Fibroblast of skin of right biceps (primary cell): ENCODE measurements around the gene ACP5.
"Not testable (repeated sequence)": the region's sequence is repeated elsewhere in the genome, so short reads cannot be mapped to it uniquely, and the experiment has no call there.

Experiments used
- DNase-seq: peaks from one replicate; pipeline ENCODE4 v3.0.0-alpha.2; 2013

Gene ACP5

GRCh38 chr19:11578258-11579142, 1.1 kb upstream of the ACP5 start:
- no peak for DNase-seq

GRCh38 chr19:11576227-11576626, 1.2 kb downstream of the ACP5 start:
- no peak for DNase-seq

- no peak for DNase-seq
Observed at GRCh38 chr19:11574689-11575088, 2.8 kb downstream of the ACP5 start.

- not testable (repeated sequence) for DNase-seq
Observed at GRCh38 chr19:11573763-11574162, 3.7 kb downstream of the ACP5 start.

GRCh38 chr19:11573354-11573753, 4.1 kb downstream of the ACP5 start:
- not testable (repeated sequence) for DNase-seq

GRCh38 chr19:11570039-11570462, 7.4 kb downstream of the ACP5 start:
- no peak for DNase-seq

- no peak for DNase-seq
Observed at GRCh38 chr19:11566164-11566563, 11.3 kb downstream of the ACP5 start.

GRCh38 chr19:11565649-11565980, 11.8 kb downstream of the ACP5 start:
- DNase-seq: not testable (repeated sequence)

GRCh38 chr19:11564082-11564807, 13.2 kb downstream of the ACP5 start:
- DNase-seq: not testable (repeated sequence)

GRCh38 chr19:11563532-11563931, 13.9 kb downstream of the ACP5 start:
- DNase-seq: no peak

GRCh38 chr19:11560404-11561051, 16.9 kb downstream of the ACP5 start:
- DNase-seq: peak; percentile 73

- peak; percentile 97 for DNase-seq
Observed at GRCh38 chr19:11558881-11559828, 18.3 kb downstream of the ACP5 start, which contains the start of gene ELOF1. Gene ELOF1 (minus strand): TSS chr19:11559230. CDS start chr19:11554347, 4,883 bp downstream.

GRCh38 chr19:11556634-11557420, 20.6 kb downstream of the ACP5 start:
- DNase-seq: no peak

GRCh38 chr19:11555246-11555645, 22.2 kb downstream of the ACP5 start:
- DNase-seq: no peak

GRCh38 chr19:11554160-11554559, 23.3 kb downstream of the ACP5 start:
- no peak for DNase-seq

GRCh38 chr19:11552666-11553372, 24.6 kb downstream of the ACP5 start:
- no peak for DNase-seq

- peak; percentile 30 for DNase-seq
Observed at GRCh38 chr19:11551603-11552235, 25.7 kb downstream of the ACP5 start.

- DNase-seq: no peak
Observed at GRCh38 chr19:11550265-11550664, 27.2 kb downstream of the ACP5 start.

GRCh38 chr19:11549386-11549953, 28.0 kb downstream of the ACP5 start:
- no peak for DNase-seq
